Renal pelvis (tissue), 4 donors: ENCODE data around the gene CCDC158. TPM values are rescaled to one million over a fixed set of nuclear protein-coding genes. Genes with fewer than 3 reads are reported as not detected.
A peak's percentile ranks its signal among the peaks of the same experiment; 100 is the strongest.
"Not testable (repeated sequence)": the region's sequence is repeated elsewhere in the genome, so short reads cannot be mapped to it uniquely, and the experiment has no call there.

Experiments
- DNase-seq: peaks from one replicate; pipeline ENCODE4 v3.0.0-alpha.2; 2013
- polyA plus RNA-seq, 3 donors: library from polyadenylated mRNA; unstranded; fragments of 120-200 nt; gene quantifications; one replicate each; pipeline ENCODE4 v1.2.1, GENCODE V29; 2013; ENCODE audit not compliant: insufficient read length in 3 of 3

The CCDC158 gene
- polyA plus RNA-seq, 3 donors = 0.56 to 1.1 (median 1.0) TPM

DNA sequence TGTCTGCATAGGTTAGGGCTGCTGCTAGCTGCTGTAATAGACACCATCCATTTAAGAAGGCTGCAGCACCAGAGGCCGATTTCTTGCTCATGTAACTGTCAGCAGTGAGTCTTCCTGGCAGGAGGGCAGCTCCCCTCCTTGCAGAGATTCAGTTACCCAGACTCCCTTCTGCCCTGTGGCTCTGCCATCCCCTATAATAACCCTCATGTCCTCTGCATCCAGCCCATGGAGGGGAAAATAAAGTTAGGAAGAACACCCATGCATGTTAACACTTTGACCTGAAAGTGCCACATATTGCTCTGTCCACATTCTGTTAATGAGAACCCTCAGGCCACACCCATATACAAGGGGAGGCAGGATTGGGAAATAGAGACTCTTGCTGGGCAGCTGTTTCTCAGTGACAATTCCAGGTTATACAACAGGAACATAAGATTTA lies 109.0 kb downstream of the CCDC158 start:
- DNase-seq = no peak

DNA sequence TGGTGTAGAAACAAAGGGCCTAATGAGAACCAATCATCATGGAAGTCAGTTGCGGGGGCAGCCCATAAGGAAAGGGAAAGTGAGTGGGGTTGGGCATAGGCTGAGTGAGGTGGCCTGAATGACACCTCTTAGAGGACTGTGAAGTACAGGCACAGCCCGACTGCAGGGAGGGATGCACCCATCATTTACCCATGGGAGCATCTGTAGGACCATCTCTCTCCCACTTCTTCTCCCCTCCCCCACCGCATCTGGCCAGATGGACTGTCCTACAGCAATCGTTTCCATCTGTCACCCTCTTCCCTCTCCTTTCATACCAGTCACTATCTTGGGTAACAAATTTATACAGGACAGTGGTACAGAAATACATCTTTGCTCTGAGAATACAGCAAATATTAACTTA lies 110.3 kb downstream of the CCDC158 start:
- no peak for DNase-seq

DNA sequence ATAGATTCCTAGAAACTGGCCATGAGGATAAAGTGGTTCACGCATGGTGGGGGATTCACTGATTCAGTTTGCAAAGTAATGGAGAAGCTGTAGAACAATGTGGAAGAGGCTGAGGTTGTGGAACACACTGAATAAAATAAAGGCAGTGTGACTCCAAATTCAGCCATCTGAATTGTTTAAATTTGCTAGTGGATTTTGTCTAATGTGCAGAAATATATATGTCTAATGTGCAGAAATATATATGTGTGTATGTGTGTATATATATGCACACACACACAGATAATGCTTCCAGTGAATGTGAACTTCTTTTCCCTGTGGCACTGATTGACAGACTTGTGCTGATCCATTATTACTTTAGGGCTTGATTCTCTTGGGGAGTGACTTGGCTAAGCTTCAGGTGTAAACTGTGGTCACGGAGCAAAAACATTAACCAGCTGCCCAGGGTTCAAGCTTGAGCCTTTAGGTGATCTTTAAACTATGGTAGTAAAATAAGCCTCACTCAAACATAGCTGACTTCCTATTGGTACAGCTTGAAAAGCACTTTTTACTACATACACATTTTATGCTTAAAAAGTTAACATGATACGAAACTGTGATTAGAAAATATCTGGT lies 110.9 kb downstream of the CCDC158 start:
- DNase-seq = no peak

DNA sequence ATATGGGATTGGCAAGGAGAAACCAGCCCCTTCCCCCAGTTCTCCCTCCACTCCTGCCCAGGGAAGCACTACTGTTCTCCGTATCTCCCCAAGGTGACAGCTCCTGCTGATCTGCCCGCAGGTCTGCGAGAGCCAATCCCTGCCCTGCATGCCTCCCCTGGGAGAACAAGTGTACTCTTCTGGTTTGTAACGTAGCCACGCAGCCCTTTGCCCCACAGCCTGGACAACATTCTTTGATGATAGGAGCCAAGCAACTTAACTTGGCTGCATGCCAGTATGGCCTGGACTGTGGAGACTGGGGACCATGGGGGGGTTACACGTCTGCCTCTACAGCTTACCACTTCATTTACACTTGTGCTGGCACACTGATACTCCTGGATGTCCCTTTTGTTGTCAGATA lies 112.4 kb downstream of the CCDC158 start:
- no peak for DNase-seq

DNA sequence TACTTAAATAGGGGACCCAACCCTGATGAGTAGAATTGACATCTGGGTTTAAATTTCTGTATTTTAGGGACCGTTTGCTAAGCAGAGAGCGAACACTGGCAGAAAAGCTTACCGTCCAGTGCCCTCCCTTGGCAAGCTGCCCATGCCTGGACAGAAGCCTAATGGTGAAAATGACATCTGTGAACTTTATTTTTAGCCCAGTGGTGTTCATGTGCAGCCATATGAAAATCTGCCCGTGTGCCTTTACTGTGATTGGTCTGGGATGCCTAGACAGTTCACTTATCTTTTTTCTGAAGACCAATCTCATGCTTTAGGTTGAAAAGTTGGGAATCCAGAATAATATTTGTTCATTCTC lies 113.3 kb downstream of the CCDC158 start:
- DNase-seq = no peak

DNA sequence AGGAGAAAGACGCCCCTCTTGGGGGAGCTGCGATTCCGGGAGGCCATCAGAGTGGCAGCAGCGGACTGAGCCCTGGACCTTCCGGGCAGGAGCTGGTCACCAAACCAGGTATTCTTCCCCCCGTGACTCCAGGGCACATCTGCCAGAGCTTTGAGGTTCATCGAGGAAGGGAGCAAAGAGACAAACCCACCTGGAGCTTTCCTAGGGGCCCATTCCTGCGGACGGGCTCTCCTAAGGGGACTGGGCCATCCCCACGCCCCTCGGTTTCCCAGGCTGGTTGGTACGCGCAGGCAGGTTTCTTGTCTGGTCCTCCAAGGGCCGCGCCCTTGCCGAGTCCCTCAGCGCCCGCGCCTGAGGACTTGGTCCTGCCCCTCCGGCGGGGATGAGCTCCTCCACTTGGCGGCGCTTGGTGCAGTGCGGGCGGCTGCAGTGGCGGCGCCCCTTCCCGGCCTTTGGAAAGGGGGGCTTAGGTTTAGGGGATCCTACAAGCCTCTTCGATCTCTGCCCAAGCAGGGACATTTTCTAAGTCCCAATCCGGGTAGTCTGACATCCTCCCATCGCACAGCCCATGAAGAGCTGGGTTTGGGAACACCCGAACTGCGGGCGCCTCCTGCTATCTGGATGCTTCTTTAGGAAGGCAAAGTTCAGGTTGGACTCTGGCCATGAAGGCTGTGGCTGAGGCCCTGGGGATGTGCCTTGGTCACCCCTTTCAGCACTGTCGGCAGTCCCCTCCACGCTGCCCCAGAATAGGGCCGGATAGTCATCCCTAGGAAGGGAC lies 113.9 kb downstream of the CCDC158 start:
- DNase-seq = no peak

DNA sequence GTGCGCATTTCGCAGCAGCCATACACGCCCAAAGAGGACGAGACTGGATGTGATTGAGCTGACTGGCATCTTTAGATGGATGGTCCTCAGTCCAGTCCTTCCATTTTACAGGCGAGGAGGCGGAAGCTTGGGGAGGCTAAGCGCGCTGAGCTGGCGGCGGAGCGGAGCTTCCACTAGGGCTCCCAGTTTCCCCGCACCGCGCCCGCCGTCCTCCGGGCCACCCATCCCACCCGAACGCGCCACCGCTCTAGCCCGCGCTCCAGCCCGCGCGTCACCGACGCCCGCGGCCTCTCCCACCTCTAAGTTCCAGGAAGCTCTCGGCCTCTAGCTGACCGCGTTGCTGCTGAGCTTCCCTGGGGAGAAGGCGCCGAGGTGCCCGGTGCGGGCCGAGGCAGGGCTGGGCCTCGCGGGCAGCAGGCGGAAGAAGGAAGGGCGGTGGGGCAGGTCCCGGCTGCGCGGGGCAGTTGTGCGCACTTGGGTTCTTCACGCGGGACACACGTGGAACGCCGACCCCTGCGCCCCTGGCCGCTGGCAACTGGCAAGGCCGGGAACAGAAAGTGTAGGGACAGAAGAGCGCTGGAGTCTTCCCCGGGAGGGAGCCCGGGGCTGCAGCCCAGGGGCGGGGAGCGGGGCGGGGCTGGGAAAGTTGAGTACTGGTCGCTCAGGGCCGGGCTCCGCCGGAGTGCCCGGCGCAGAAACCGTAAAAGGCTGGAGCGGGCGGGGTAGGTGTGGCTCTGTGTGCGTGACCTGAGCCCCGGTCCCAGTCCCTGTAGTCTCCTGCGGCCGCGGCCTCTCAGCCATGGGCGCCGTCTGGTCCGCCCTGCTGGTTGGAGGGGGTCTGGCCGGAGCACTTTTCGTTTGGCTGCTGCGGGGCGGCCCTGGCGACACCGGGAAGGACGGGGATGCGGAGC lies 114.7 kb downstream of the CCDC158 start, which contains the start of gene STBD1:
STBD1 (plus strand) TSS at position 763 of the 911 bp plus-strand sequence; CDS start at position 800, 37 bp downstream.
- peak; percentile 68 for DNase-seq

DNA sequence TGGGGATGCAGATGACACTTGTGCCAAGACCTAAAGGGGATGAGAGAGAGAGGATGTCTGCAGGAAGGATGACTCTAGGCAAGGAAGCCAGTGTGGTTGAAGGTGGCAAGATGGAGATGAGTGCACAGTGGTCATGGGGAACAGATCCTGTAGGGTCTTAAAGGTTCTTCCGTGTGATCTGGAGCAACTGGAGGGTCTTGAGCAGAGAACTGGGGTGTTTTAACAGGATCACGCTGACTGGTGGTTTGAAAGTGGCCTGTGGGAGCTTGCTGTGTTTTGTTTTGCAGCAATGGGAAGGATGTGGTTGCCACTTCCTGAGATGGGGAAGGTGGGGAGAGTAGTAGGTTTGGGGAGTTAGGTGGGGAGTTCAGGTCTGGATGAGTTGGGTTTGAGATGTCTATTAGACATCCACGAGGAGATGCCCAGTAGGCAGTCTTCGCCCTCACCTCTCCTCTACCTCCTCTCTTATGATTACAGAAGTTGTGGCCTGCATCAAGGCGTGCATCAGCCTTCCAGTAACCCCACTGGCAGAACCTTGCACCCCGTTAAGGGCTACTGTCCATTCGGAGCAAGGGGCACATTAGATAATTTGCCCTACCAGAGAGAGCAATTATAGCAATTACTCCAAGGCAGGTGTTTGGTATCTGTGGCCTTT lies 115.8 kb downstream of the CCDC158 start:
- no peak for DNase-seq

DNA sequence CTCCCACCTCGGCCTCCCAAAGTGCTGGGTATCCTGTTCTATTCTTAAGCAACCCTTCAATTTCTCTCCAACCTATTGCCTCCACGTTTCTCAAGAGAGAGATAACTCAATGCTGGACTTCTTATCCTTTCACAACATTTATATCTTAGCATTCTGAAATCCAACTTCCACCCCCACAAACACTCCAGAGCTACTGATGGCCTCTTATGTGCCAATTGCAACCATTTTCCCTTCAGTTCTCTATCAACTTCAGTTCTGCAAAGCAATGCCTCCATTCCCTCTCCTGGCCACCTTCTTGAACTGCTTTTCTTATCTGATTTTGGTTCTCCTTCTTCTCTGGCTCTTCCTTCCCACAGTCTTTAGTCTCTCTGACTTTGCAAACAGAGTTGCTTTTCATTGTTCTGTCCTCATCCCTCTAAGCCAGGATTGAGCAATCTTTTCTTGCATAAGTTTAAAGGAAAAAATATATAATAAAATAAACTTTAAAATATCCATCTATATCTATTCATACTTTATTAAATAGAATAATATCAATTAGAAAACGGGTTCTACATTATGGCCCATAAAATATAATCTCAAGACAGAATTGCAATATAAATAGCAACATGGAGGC lies 118.0 kb downstream of the CCDC158 start:
- DNase-seq = no peak

DNA sequence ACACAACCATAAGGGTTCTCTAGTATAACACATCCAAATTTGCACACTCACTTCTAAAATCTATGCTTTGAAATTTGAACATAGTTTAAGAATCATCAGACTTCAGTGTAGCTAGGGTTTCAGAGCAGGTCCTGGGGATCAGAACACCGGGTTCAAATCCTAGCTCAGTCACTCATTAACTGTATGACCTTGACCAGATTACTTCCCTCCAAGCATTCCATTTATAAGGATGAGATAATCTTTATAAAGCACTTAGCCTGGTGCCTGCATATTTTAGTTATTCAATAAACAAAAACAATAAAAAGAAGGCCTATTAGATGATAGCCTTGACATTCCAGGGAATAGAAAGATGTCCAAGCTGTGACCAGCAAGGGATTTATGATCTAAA lies 119.2 kb downstream of the CCDC158 start:
- no peak for DNase-seq

DNA sequence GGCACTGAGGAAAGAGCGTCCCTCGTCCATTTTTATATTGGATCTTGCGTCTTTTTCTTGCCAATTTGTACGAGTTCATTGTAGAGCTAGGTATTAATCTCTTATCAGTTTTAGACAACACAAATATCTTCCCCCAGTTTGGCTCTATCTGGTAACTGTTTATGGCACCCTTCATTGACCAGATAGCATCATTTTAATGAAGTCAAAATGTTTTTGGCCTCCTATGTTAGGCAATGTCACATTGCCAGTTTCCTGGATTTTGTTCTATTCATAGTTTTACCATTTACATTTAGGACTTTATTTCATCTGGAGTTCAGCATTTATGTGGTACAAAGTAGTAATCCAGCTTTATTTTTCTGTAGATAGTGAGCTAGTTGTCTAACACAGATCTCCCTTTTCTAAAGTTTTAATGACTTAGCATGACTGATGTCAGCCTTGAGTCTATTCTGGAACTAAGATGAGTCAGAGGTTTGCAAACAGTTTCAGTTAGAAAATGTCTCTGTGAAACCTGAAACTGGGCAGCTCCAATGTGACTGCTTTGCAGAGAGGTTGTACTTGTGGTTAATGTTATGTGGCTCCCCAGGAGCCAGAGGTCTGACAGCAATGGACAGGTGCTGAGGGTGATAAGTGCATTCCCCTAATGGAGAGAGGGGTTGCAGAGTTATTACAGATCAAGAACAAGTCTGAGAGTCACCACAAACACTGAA lies 119.7 kb downstream of the CCDC158 start:
- peak; percentile 27 for DNase-seq

DNA sequence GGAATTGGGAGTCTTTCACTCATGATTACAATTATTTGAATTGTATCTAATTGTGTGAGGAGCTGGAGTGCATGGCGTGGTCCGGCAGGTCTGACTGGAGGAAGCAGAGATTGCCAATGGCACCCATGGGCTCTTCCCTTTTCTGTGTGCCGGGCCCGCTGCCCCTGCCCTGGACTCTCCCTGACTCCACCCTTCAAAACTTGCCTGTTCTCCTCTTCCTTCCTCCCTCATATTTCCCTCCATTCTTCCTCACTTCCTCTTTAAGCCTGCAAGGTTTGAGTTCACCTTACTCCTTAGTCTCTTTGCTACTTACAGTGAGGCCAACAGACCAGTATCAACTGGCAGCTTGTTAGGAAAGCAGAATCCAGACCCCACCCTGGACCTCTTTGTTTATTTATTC lies 120.9 kb downstream of the CCDC158 start:
- DNase-seq = no peak

DNA sequence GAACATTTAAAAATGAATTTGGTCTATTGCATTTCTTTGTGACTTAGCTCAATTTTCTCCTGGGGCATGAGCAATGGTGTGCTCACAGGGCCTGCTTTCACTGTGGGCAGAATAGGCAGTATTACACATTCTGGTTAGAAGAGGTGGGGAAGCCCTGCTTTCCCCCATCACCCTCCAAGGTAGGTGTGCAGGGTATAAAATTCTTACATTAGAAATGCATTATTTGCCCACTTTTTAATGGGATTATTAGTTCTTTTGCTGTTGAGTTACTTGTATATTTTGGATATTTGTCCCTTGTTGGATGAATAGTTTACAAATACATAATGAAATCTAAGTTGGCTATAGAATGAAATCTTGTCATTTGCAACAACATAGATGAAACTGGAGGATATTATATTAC lies 122.7 kb downstream of the CCDC158 start:
- no peak for DNase-seq

DNA sequence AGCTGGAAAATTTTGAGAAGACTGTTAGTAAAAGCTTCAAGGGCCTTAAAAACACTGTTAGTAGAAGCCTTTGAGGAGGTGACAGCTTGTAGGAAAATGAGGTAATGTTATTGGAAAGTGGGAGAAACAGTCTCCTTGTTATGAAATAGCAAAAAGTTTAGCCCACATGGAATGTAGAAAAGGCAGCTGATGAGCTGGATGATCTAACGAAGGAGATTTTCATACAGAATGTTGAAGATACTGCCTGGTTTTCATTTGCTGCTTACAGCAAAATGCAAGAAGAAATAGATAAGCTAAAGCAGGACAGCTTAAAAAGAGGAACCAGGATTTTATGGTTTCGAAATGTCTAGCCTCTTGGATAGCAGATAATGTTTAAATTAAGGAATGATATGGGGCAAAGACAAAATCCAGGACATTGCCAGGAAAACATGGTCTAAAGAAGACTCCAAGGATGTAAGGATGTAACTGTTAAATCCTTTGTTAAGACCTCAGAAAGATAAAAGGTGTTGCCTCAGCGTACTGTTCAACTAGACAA lies 124.6 kb downstream of the CCDC158 start:
- DNase-seq = no peak

DNA sequence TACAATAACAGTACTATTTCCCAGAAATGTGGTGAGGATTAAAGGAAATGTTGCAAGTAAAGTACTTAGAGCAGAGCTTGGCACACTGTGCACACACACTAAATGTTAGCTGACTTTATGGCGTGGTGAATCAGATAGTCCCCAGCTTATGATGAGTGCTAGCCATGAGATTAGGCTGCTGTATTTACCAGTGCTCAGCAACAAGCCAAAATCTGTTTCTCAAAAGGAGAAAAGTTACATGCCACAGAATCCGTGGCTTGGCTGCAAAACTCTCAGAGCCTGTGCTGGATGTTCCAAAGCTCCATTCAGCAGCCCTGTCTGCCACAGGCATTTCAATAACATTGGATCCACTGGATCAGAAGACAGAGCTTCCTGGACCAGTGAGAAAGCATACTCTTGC lies 127.2 kb downstream of the CCDC158 start:
- no peak for DNase-seq

DNA sequence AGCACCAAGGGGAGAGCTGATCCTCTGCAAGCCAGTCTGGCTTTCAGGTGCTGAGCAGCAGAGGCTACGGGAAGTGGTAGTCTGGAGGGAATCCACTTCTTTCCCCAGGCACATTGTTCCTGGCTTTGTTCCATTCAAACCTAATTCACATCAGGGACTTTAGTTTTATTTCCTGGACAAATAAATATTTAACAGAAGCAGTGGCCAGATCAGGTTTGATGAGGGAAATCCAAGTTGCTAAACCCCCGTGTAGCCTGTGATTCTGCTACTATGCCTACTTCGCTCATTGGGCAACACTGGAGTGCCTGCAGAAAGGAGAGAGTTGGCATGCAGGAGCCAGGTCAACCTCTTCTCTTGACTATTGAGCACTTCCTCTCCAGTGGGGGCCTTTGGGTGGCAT lies 128.2 kb downstream of the CCDC158 start:
- no peak for DNase-seq

DNA sequence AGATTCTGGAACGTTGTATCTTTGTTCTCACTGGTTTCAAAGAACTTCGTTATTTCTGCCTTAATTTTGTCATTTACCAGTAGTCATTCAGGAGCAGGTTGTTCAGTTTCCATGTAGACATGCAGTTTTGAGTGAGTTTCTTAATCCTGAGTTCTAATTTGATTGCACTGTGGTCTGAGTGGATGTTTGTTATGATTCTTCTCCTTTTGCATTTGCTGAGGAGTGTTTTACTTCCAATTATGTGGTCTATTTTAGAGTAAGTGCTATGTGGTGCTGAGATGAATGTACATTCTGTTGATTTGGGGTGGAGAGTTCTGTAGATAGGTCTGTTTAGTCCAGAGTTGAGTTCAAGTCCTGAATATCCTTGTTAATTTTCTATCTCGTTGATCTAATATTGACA lies 133.1 kb downstream of the CCDC158 start:
- DNase-seq = not testable (repeated sequence)

DNA sequence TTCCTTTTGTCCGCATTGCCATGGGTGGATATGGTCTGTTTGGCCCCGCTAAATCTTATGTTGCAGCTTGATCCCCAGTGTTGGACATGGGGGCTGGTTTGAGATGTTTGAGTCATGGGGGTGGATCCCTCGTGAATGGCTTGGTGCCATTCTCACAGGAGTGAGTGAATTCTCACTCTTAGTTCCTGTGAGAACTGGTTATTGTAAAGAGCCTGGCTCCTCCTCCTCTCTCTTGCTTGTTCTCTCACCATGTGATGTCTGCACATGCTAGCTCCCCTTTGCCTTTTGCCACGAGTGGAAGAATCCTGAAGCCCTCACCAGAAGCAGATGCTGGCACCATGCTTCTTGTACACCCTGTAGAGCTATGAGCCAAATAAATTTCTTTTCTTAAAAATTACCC lies 137.0 kb downstream of the CCDC158 start:
- DNase-seq = no peak

DNA sequence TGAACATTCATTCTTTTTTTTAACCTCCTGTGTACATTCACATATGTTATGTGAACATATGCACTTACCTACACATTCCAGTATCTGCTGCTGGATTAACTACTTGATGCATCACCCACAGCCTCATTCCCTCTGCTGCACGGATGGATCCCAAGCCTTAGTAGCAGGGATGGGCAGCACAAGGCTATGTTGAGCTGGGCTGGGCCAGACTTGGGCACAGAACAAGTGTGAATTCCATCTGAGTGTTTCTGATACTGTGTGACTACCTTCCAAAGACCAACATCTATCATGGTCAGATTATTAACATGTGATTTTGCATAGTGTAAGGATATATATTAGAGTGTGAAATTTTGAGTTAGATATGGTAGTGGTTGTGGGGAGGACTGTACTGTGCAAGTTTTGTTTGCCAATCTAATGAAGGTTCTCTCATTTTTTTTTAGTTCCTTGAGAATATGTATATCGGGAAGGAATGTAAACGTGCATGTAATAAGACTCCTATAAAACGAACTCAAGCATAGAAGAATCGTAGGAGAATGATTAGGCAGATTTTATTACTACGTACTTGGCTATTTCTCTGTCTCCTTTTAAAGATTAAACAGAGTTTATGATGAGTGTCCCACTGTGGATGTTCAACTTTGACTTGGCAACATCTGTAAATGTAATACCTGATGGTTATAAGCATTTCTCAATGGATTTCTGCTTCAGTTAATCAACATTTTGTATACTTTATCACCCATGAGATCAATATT lies 137.8 kb downstream of the CCDC158 start:
- DNase-seq = no peak

DNA sequence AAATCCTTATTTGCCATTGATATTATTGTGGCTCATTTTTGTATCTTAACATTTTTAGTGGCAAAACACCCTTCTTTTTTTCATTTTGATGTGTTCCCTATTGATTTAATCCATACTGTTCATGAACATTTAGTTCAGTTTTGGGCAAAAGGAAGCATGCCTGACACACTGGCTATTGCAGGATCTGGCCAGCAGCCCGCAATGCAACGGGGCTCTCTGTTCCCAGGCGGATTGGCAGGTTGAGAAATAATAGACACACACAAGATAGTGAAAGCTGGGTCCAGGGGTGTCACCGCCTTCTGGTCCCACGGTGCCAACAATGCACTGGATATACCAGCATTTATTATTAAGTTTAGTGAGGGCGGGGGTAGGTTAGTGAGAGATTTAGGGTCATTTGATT lies 139.3 kb downstream of the CCDC158 start:
- not testable (repeated sequence) for DNase-seq
